ENCODE measurements around the gene TSPAN16. TPM values are rescaled to one million over a fixed set of nuclear protein-coding genes. Genes with fewer than 3 reads are reported as not detected.

The TSPAN16 gene
- total and polyA plus RNA-seq, 2 experiments from 2014 or later = not detected

DNA sequence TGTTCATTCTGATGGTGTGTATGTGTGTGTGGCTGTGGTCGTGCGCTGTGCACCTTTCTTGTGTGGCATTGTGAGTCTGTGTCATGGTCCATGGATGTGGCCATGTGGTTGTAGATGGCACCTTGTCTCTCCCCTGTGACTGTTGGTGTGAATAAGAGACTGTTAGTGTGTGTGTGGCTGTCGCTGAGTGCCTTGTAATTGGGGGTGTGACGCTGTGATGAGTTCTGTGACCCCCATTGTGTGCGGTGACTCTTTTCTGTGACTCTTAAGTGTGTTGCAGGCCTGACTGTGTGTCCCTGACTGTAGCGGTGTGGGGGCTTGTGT is 60.1 kb downstream of the TSPAN16 start (continued):
- TF ChIP-seq JUNB (IDR thresholded peaks at IDR 0.05; ENCODE audit: unreplicated experiment) = no peak
- TF ChIP-seq EZH2 (IDR thresholded peaks at IDR 0.05; ENCODE audit: low read depth, unreplicated experiment) = no peak

GRCh38 chr19:11356676-11357550 is 61.0 kb downstream of the TSPAN16 start:
- Histone ChIP-seq H4K20me1 (replicated peaks; ENCODE audit: insufficient read depth) (no peaks in the 10 kb centered on the region), H3K4me3 (no peak overlapping the region), H3K27me3 (ENCODE audit: insufficient read depth) (peaks cover 5% of the 10 kb centered on the region; the same call in 1 of the 2 replicates), H3K4me1 (ENCODE audit: insufficient read depth) (peaks cover 15% of the 10 kb centered on the region), H3F3A (replicated peaks; ENCODE audit: low read depth) (no peaks in the 10 kb centered on the region), H3K27ac (ENCODE audit: low read depth) (no peak overlapping the region), H3K36me3 (ENCODE audit: insufficient read depth) (no peaks in the 10 kb centered on the region), H3K79me2 (replicated peaks; ENCODE audit: insufficient read depth) (no peaks in the 10 kb centered on the region), H2AFZ (no peak overlapping the region), H3K4me2 (no peak overlapping the region), H3K9me2 (ENCODE audit: insufficient read depth) (no peaks in the 10 kb centered on the region)
- TF ChIP-seq ZNF114 (CRISPR knock-in tag; IDR thresholded peaks at IDR 0.05) = no peak
- no peak for TF ChIP-seq JUNB (IDR thresholded peaks at IDR 0.05; ENCODE audit: unreplicated experiment)
- TF ChIP-seq POLR2AphosphoS5 (IDR thresholded peaks at IDR 0.05; ENCODE audit: low read depth) = no peak
- no peak for TF ChIP-seq ZNF331 (CRISPR knock-in tag; IDR thresholded peaks at IDR 0.05; ENCODE audit: low read depth)
- TF ChIP-seq, protein P1, sequence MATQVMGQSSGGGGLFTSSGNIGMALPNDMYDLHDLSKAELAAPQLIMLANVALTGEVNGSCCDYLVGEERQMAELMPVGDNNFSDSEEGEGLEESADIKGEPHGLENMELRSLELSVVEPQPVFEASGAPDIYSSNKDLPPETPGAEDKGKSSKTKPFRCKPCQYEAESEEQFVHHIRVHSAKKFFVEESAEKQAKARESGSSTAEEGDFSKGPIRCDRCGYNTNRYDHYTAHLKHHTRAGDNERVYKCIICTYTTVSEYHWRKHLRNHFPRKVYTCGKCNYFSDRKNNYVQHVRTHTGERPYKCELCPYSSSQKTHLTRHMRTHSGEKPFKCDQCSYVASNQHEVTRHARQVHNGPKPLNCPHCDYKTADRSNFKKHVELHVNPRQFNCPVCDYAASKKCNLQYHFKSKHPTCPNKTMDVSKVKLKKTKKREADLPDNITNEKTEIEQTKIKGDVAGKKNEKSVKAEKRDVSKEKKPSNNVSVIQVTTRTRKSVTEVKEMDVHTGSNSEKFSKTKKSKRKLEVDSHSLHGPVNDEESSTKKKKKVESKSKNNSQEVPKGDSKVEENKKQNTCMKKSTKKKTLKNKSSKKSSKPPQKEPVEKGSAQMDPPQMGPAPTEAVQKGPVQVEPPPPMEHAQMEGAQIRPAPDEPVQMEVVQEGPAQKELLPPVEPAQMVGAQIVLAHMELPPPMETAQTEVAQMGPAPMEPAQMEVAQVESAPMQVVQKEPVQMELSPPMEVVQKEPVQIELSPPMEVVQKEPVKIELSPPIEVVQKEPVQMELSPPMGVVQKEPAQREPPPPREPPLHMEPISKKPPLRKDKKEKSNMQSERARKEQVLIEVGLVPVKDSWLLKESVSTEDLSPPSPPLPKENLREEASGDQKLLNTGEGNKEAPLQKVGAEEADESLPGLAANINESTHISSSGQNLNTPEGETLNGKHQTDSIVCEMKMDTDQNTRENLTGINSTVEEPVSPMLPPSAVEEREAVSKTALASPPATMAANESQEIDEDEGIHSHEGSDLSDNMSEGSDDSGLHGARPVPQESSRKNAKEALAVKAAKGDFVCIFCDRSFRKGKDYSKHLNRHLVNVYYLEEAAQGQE (IDR thresholded peaks at IDR 0.05; ENCODE audit: unreplicated experiment) = no peak
- TF ChIP-seq EZH2phosphoT487 (IDR thresholded peaks at IDR 0.05; ENCODE audit: unreplicated experiment) = no peak
- TF ChIP-seq STAT1 (IDR thresholded peaks at IDR 0.05; ENCODE audit: unreplicated experiment) = no peak
- no peak for TF ChIP-seq NANOG (IDR thresholded peaks at IDR 0.05; ENCODE audit: borderline replicate concordance)
- TF ChIP-seq, protein P2, sequence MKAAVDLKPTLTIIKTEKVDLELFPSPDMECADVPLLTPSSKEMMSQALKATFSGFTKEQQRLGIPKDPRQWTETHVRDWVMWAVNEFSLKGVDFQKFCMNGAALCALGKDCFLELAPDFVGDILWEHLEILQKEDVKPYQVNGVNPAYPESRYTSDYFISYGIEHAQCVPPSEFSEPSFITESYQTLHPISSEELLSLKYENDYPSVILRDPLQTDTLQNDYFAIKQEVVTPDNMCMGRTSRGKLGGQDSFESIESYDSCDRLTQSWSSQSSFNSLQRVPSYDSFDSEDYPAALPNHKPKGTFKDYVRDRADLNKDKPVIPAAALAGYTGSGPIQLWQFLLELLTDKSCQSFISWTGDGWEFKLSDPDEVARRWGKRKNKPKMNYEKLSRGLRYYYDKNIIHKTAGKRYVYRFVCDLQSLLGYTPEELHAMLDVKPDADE (IDR thresholded peaks at IDR 0.05) = no peak
- ATAC-seq = no peak
- Mint-ChIP-seq H3K4me1 (peaks cover 22% of the 10 kb centered on the region), H3K4me3 (peak overlapping the region; percentile 77; the same call in 2 of the 3 replicates), H3K27ac (no peak overlapping the region), H3K27me3 (ENCODE audit: insufficient read depth, low read depth, poor library complexity) (peaks cover 41% of the 10 kb centered on the region), H3K9me3 (no peaks in the 10 kb centered on the region; the same call in 2 of the 3 replicates), H3K36me3 (ENCODE audit: low read depth) (no peaks in the 10 kb centered on the region; the same call in 2 of the 3 replicates)
- no peak for DNase-seq (ENCODE audit: low spot score)
